Suppressor macrophage treated with lipopolysaccharide for 1 hour (primary cell): ENCODE results near the gene HPS4.
"Not testable (repeated sequence)": the region's sequence is repeated elsewhere in the genome, so short reads cannot be mapped to it uniquely, and the experiment has no call there.

ENCODE experiments used
- DNase-seq, 3 donors: peaks; one replicate each; pipeline ENCODE4 v3.0.0-alpha.2; 2020 to 2022

Gene HPS4

GRCh38 chr22:26439559-26439958 is 44.0 kb downstream of the HPS4 start:
- DNase-seq: no peak

GRCh38 chr22:26438776-26439175 is 44.8 kb downstream of the HPS4 start:
- not testable (repeated sequence) for DNase-seq

GRCh38 chr22:26437694-26438392 is 45.7 kb downstream of the HPS4 start:
- DNase-seq: no peak

GRCh38 chr22:26436903-26437515 is 46.6 kb downstream of the HPS4 start:
- DNase-seq: no peak

- DNase-seq: peak; percentile 22 to 60 (median 44)
These were observed 48.1 kb downstream of the HPS4 start for GRCh38 chr22:26435327-26436093.

- DNase-seq: no peak
These were observed 49.8 kb downstream of the HPS4 start for GRCh38 chr22:26433805-26434204.

GRCh38 chr22:26432619-26433311 is 50.8 kb downstream of the HPS4 start:
- DNase-seq: peak; percentile 68 to 89 (median 81)

GRCh38 chr22:26431261-26431995 is 52.2 kb downstream of the HPS4 start:
- peak; percentile 39 to 77 (median 48) for DNase-seq

GRCh38 chr22:26430600-26430999 is 53.0 kb downstream of the HPS4 start:
- no peak for DNase-seq

- peak in 1 of 3 donors; percentile 38 for DNase-seq
These were observed 53.9 kb downstream of the HPS4 start for GRCh38 chr22:26429458-26430286.

- DNase-seq: peak; percentile 79 to 86 (median 82)
These were observed 54.8 kb downstream of the HPS4 start, which contains the start of gene ASPHD2 for GRCh38 chr22:26428515-26429457. TSS of gene ASPHD2 (plus strand) at chr22:26429260. CDS start at chr22:26433616, 4,356 bp downstream.

GRCh38 chr22:26426924-26427323 is 56.7 kb downstream of the HPS4 start:
- no peak for DNase-seq

- no peak for DNase-seq
These were observed 65.0 kb downstream of the HPS4 start for GRCh38 chr22:26418620-26419019.

- DNase-seq: no peak
These were observed 66.2 kb downstream of the HPS4 start for GRCh38 chr22:26417406-26417805.

- no peak for DNase-seq
These were observed 66.8 kb downstream of the HPS4 start for GRCh38 chr22:26416670-26417276.

GRCh38 chr22:26416256-26416655 is 67.3 kb downstream of the HPS4 start:
- no peak for DNase-seq

- DNase-seq: no peak
These were observed 69.2 kb downstream of the HPS4 start for GRCh38 chr22:26414347-26414746.

- DNase-seq: no peak
These were observed 73.2 kb downstream of the HPS4 start for GRCh38 chr22:26410386-26410785.

- peak; percentile 34 to 54 (median 39) for DNase-seq
These were observed 73.8 kb downstream of the HPS4 start for GRCh38 chr22:26409719-26410335.
